GM20000 (cell line): ENCODE results near the gene IL26.
"Not testable (repeated sequence)": the region's sequence is repeated elsewhere in the genome, so short reads cannot be mapped to it uniquely, and the experiment has no call there.

Source experiments
- DNase-seq: peaks from one replicate; pipeline ENCODE4 v3.0.0; 2012; ENCODE audit warnings: low spot score
- CTCF ChIP-seq: IDR thresholded peaks from 2 replicates; pipeline ENCODE4 v1.5.1; 2012; ENCODE audit warnings: mild to moderate bottlenecking, control low read depth; ENCODE audit errors: extremely low read depth, missing control alignments

Gene IL26

GRCh38 chr12:68178774-68179439 is 46.7 kb downstream of the IL26 start:
- no peak for DNase-seq
- TF ChIP-seq CTCF: no peak

- TF ChIP-seq CTCF: no peak
- DNase-seq: no peak
Observed at GRCh38 chr12:68178184-68178583, 47.4 kb downstream of the IL26 start.

DNA sequence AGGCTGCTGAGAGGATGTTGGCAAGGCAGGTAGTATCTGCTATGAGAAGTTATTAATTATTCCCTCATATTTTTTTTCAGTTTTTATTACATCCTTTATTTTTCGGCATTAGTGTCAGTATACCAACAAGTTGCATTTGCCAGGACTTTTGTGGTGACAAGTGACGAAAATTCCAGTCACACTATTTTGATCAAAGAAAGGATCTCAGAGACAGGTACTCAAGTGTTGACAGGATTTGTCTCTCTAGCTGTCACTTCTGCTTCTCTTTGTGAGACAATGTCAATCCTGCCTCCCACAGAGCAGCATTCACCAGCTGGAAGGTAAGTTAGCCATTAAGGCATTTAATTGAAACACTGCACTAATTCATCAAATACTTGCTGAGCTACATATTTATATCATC is 48.0 kb downstream of the IL26 start:
- TF ChIP-seq CTCF: no peak
- no peak for DNase-seq

DNA sequence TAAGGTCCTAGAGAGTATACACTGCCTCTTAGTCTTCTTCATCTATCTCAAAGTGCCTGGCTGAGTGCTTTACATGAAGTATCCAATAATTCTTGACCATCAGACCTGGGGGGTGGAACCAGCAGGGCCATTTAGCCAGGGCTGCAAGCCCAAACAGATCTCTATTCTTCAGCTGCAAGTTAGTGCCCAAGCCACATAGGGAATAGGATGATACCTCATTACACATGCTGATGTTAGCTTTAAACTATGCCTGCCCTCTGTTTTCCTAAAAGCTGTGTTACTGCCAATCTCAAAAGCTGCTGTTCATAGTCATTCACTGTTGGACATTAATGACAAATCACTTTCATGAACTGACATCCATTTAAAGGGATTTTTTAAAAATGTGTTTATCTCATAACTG is 49.4 kb downstream of the IL26 start:
- DNase-seq: no peak
- TF ChIP-seq CTCF: no peak

GRCh38 chr12:68175557-68176061 is 50.0 kb downstream of the IL26 start:
- TF ChIP-seq CTCF: no peak
- peak; percentile 59 for DNase-seq

DNA sequence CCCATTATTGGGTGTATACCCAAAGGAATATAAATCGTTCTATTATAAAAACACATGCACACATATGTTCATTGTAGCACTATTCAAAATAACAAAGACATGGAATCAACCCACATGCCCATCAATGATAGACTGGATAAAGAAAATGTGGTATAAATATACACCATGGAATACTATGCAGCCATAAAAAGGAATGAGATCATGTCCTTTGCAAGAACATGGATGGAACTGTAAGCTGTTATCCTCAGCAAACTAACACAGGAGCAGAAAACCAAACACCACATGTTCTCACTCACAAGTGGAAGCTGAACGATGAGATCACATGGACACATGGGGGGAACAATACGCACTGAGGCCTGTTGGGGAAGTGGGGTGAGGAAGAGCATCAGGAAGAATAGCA is 50.8 kb downstream of the IL26 start:
- not testable (repeated sequence) for DNase-seq

DNA sequence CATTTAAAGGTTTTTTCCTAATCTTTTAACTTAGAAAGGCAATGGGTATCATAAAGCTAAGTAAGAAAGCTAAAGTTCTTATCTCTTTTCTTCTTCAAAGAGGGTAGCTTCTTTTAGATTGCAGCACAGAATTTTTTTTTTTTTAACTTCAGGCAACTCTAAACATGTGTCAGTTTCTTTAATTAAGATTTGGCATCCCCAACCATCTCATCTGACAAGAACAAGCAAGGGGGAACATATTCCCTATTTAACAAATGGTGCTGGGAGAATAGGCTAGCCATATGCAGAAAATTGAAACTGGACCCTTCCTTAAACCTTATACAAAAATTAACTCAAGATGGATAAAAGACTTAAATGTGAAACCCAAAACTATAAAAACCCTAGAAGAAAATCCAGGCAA is 51.8 kb downstream of the IL26 start:
- DNase-seq: no peak
- no peak for TF ChIP-seq CTCF

DNA sequence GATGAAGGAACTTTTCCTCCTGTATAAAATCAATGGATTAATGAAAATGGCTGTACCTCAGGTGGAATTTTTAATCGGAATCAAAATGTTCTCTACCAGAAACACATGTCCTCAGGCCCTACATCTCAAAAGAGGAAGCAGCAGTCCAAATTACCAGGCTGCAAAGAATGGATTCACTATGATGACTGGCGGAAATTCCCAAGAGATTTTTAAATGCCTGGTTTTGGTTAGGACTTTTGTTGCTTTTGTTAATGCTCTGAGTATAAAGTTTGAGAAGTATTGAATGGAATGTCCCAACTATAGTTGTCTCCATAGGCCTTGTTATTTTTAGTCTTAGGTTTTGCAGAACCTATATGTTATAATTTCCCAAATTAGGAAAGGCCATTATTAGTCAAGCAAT is 54.9 kb downstream of the IL26 start:
- no peak for TF ChIP-seq CTCF

More for the DNA sequence above, 54.9 kb downstream of the IL26 start:
- DNase-seq: no peak
